Measurements from ENCODE around the gene PRKCH. TPM values are rescaled to one million over a fixed set of nuclear protein-coding genes. Genes with fewer than 3 reads are reported as not detected.
A peak's percentile ranks its signal among the peaks of the same experiment; 100 is the strongest.

Gene PRKCH
- total RNA-seq, 1 experiment from 2014 or later = 10.3 TPM

- DNase-seq (ENCODE audit: low spot score) (no peak), ATAC-seq (no peak)
- H3K4me3 Mint-ChIP-seq = no peak overlapping the region
- CTCF ChIA-PET = interaction anchor here (1.0 kb wide), 1 partner anchor 27 kb away, joined by 3 read pairs; no protein-coding TSS in a partner anchor
- H3K9me3 Mint-ChIP-seq = no peaks in the 10 kb centered on the region
- no peaks in the 10 kb centered on the region for H3K27me3 Mint-ChIP-seq (ENCODE audit: low read depth)
- peaks cover 50% of the 10 kb centered on the region for H3K4me1 Mint-ChIP-seq
- no peak overlapping the region for H3K27ac Mint-ChIP-seq
- no peaks in the 10 kb centered on the region for H3K36me3 Mint-ChIP-seq
- POLR2A ChIA-PET = interaction anchor here (1.1 kb wide), 1 partner anchor 197 kb away, joined by 3 read pairs; the partner anchor contains the start of gene HIF1A
- TF ChIP-seq CBFB (CRISPR knock-in tag; IDR thresholded peaks at IDR 0.05; ENCODE audit: low read depth) = no peak
- no peak for TF ChIP-seq IRF2 (CRISPR knock-in tag; IDR thresholded peaks at IDR 0.05; ENCODE audit: borderline replicate concordance, low read depth)
- TF ChIP-seq RELA (CRISPR knock-in tag; IDR thresholded peaks at IDR 0.05; ENCODE audit: borderline replicate concordance) = no peak
- TF ChIP-seq TEAD4 (CRISPR knock-in tag; IDR thresholded peaks at IDR 0.05) = no peak
- TF ChIP-seq ATF2 (CRISPR knock-in tag; IDR thresholded peaks at IDR 0.05; ENCODE audit: borderline replicate concordance, low read depth) = no peak
- TF ChIP-seq CREB1 (CRISPR knock-in tag; IDR thresholded peaks at IDR 0.05) = no peak
- TF ChIP-seq OVOL2 (CRISPR knock-in tag; IDR thresholded peaks at IDR 0.05; ENCODE audit: borderline replicate concordance) = no peak
- no peak for TF ChIP-seq ATF1 (CRISPR knock-in tag; IDR thresholded peaks at IDR 0.05)
- no peak for TF ChIP-seq ZNF671 (CRISPR knock-in tag; IDR thresholded peaks at IDR 0.05)
- TF ChIP-seq ZNF138 (CRISPR knock-in tag; conservative IDR thresholded peaks at IDR 0.05) = no peak
- TF ChIP-seq RORB (CRISPR knock-in tag; IDR thresholded peaks at IDR 0.05) = no peak
- TF ChIP-seq STAT6 (CRISPR knock-in tag; conservative IDR thresholded peaks at IDR 0.05; ENCODE audit: low read depth) = no peak
These were observed 176.9 kb downstream of the PRKCH start for GRCh38 chr14:61498303-61498702.

- POLR2A ChIA-PET = interaction anchor here (1.1 kb wide), 1 partner anchor 196 kb away, joined by 3 read pairs; the partner anchor contains the start of gene HIF1A
- ATAC-seq = no peak
- TF ChIP-seq PREB (CRISPR knock-in tag; IDR thresholded peaks at IDR 0.05; ENCODE audit: borderline replicate concordance) = no peak
- TF ChIP-seq ATF2 (CRISPR knock-in tag; IDR thresholded peaks at IDR 0.05; ENCODE audit: borderline replicate concordance, low read depth) = no peak
- TF ChIP-seq EMX1 (CRISPR knock-in tag; IDR thresholded peaks at IDR 0.05) = no peak
- TF ChIP-seq SMAD4 (CRISPR knock-in tag; IDR thresholded peaks at IDR 0.05) = no peak
- no peak for TF ChIP-seq ATF6 (CRISPR knock-in tag; IDR thresholded peaks at IDR 0.05)
- no peak for TF ChIP-seq USF1 (CRISPR knock-in tag; IDR thresholded peaks at IDR 0.05)
- no peak for TF ChIP-seq FOXP4 (CRISPR knock-in tag; IDR thresholded peaks at IDR 0.05)
- TF ChIP-seq AFF4 (CRISPR knock-in tag; IDR thresholded peaks at IDR 0.05; ENCODE audit: borderline replicate concordance) = no peak
These were observed 177.4 kb downstream of the PRKCH start for GRCh38 chr14:61498811-61499210.

More at GRCh38 chr14:61498811-61499210, 177.4 kb downstream of the PRKCH start:
- H3K4me3 Mint-ChIP-seq = no peak overlapping the region
- H3K27ac Mint-ChIP-seq = peak overlapping the region; percentile 46; the same call in 1 of the 2 replicates
- DNase-seq (ENCODE audit: low spot score) = no peak
- peaks cover 55% of the 10 kb centered on the region for H3K4me1 Mint-ChIP-seq
- no peaks in the 10 kb centered on the region for H3K27me3 Mint-ChIP-seq (ENCODE audit: low read depth)
- H3K9me3 Mint-ChIP-seq = no peaks in the 10 kb centered on the region
- CTCF ChIA-PET = no interaction called here
- no peaks in the 10 kb centered on the region for H3K36me3 Mint-ChIP-seq

All from WTC11 (cell line).